Right lobe of liver (tissue), 6 donors: Measurements from ENCODE around the gene RANBP3. TPM values are rescaled to one million over a fixed set of nuclear protein-coding genes. Genes with fewer than 3 reads are reported as not detected.
A peak's percentile ranks its signal among the peaks of the same experiment; 100 is the strongest.
"Not testable (repeated sequence)": the region's sequence is repeated elsewhere in the genome, so short reads cannot be mapped to it uniquely, and the experiment has no call there.

Experiments
- ATAC-seq, 4 donors: fragments of 200-7000 bp; cut with Tn5 transposase; one replicate each; pipeline ENCODE4 v1.9.1; 2020; ENCODE audit warnings: mild to moderate bottlenecking in 4 of 4, moderate library complexity in 4 of 4
- DNase-seq, 3 donors: peaks; one replicate each; pipeline ENCODE4 v3.0.0-alpha.2; 2020
- H3K27ac ChIP-seq, 3 donors: fragments of 200-600 bp; one replicate each; pipeline ENCODE4 v1.8.0; 2022
- H3K27me3 ChIP-seq, 2 donors: fragments of 200-600 bp; one replicate each; pipeline ENCODE4 v1.8.0; 2022
- H3K36me3 ChIP-seq, 4 donors: fragments of 200-600 bp; sonication (generic) in 1 of 4; one replicate each; pipeline versions ENCODE4 v1.5.1 to v1.8.0; 2017 to 2022; ENCODE audit warnings: control low read depth in 1 of 4
- H3K4me1 ChIP-seq, 4 donors: fragments of 200-600 bp; sonication (generic) in 1 of 4; one replicate each; pipeline versions ENCODE4 v1.5.1 to v1.8.0; 2017 to 2022; ENCODE audit warnings: control low read depth in 1 of 4
- H3K4me3 ChIP-seq, 3 donors: fragments of 200-600 bp; one replicate each; pipeline ENCODE4 v1.8.0; 2022
- H3K9me3 ChIP-seq, 4 donors: fragments of 200-600 bp; sonication (generic) in 1 of 4; one replicate each; pipeline versions ENCODE4 v1.5.1 to v1.8.0; 2017 to 2022; ENCODE audit warnings: control low read depth in 1 of 4
- CTCF ChIP-seq, 4 donors: fragments of 200-600 bp in 3 of 4; fragments of 450-650 bp in 1 of 4; IDR thresholded peaks; one replicate each; pipeline versions ENCODE4 v1.5.1 to v1.8.0; 2016 to 2022; ENCODE audit warnings: antibody characterized with exemption in 4 of 4, mild to moderate bottlenecking in 2 of 4
- POLR2A ChIP-seq: fragments of 450-650 bp; IDR thresholded peaks from one replicate; pipeline ENCODE4 v1.6.1; 2017; ENCODE audit warnings: antibody characterized with exemption, mild to moderate bottlenecking
- WGBS: methylation state at CpG from one replicate; pipeline ENCODE4 v1.1.6; 2018; ENCODE audit warnings: low coverage, low lambda C conversion rate; ENCODE audit not compliant: insufficient coverage; ENCODE audit errors: missing lambda C conversion rate; 5-methylcytosine and 5-hydroxymethylcytosine counted together
- intact Hi-C, 2 donors: fragments of 100-400 bp; cut with DNase I; formaldehyde crosslinking; loops; one replicate each; pipeline versions ENCODE4 v1.11.2 to v1.14.1; 2022
- total RNA-seq, 6 experiments: library from RNA; depleted of rRNA in 2 of 6; stranded (reverse); fragments of >200 nt in 2 of 6; fragmentation: NEBNext Ultra II Directional in 3 of 6; extraction: Animal tissue kit (Norgen Biotek cat#: 25700) in 3 of 6; gene quantifications; one replicate each; pipeline versions ENCODE4 v1.1.0 to v1.2.4, GENCODE V29; 2016 to 2023
- donor health status: DM: no; HTN: yes; CAD: no.
- donor health status: DM: no; HTN: no; CAD: no.
- donor health status: DM: no; HTN: no; CAD: no.
- donor health status: DM: no; HTN: yes; CAD: no.
- donor health status: DM: no; HTN: yes; CAD: no.

RANBP3 gene
- total RNA-seq, 6 experiments from 2014 or later = 21.7 to 49.5 (median 24.5) TPM

- peaks cover 0 to 8% (median 2%) of the 10 kb centered on the region in 4 donors for H3K4me1 ChIP-seq
- DNase-seq = no peak
- no peaks in the 10 kb centered on the region for H3K27me3 ChIP-seq
- TF ChIP-seq POLR2A (no peak), CTCF (IDR thresholded peaks at IDR 0.05) (no peak)
- H3K36me3 ChIP-seq = no peaks in the 10 kb centered on the region
- H3K27ac ChIP-seq = no peak overlapping the region
- no peaks in the 10 kb centered on the region for H3K9me3 ChIP-seq
- H3K4me3 ChIP-seq = no peak overlapping the region
- intact Hi-C loops = no loop called here
- no peak for ATAC-seq
- WGBS = 54% methylated on average over 13 of the region's 17 CpGs
Measured at GRCh38 chr19:5889288-5889971, 88.5 kb downstream of the RANBP3 start.

GRCh38 chr19:5884065-5884811 lies 93.7 kb downstream of the RANBP3 start:
- 81% methylated on average over 11 of the region's 11 CpGs for WGBS
- H3K4me1 ChIP-seq = peaks cover 0 to 27% (median 11%) of the 10 kb centered on the region in 4 donors
- ATAC-seq, H3K4me3 ChIP-seq, H3K36me3 ChIP-seq, DNase-seq, H3K9me3 ChIP-seq, H3K27me3 ChIP-seq, intact Hi-C loops, H3K27ac ChIP-seq: not testable (repeated sequence)

- ATAC-seq = peak; percentile 28 to 58 (median 45)
- 33% methylated on average over 7 of the region's 13 CpGs for WGBS
- H3K4me3 ChIP-seq, H3K27ac ChIP-seq, DNase-seq, intact Hi-C loops, H3K27me3 ChIP-seq, H3K9me3 ChIP-seq, H3K36me3 ChIP-seq: not testable (repeated sequence)
- peaks cover 0 to 30% (median 11%) of the 10 kb centered on the region in 4 donors for H3K4me1 ChIP-seq
Measured at GRCh38 chr19:5883157-5883873, 94.6 kb downstream of the RANBP3 start.

GRCh38 chr19:5882421-5882968 lies 95.4 kb downstream of the RANBP3 start:
- no peaks in the 10 kb centered on the region for H3K36me3 ChIP-seq
- intact Hi-C loops = no loop called here
- H3K27ac ChIP-seq = no peak overlapping the region
- DNase-seq (no peak), ATAC-seq (no peak)
- no peak overlapping the region for H3K4me3 ChIP-seq
- WGBS = 59% methylated on average over 7 of the region's 9 CpGs
- peaks cover 0 to 30% (median 11%) of the 10 kb centered on the region in 4 donors for H3K4me1 ChIP-seq
- TF ChIP-seq CTCF (IDR thresholded peaks at IDR 0.05) = no peak
- no peak for TF ChIP-seq POLR2A
- H3K27me3 ChIP-seq = no peaks in the 10 kb centered on the region
- no peaks in the 10 kb centered on the region for H3K9me3 ChIP-seq

GRCh38 chr19:5881543-5882299 lies 96.2 kb downstream of the RANBP3 start:
- intact Hi-C loops = no loop called here
- H3K4me1 ChIP-seq = peaks cover 0 to 30% (median 11%) of the 10 kb centered on the region in 4 donors
- H3K4me3 ChIP-seq = no peak overlapping the region
- peak overlapping the region in 2 of 3 donors; percentile 67 to 76 for H3K27ac ChIP-seq
- WGBS = 75% methylated on average over 9 of the region's 19 CpGs
- TF ChIP-seq POLR2A (no peak), CTCF (IDR thresholded peaks at IDR 0.05) (no peak)
- H3K27me3 ChIP-seq = no peaks in the 10 kb centered on the region
- H3K9me3 ChIP-seq = no peaks in the 10 kb centered on the region
- H3K36me3 ChIP-seq = no peaks in the 10 kb centered on the region
- DNase-seq = no peak
- ATAC-seq = no peak
